ENCODE data around the gene SNX9. TPM values are rescaled to one million over a fixed set of nuclear protein-coding genes. Genes with fewer than 3 reads are reported as not detected.
"Not testable (repeated sequence)": the region's sequence is repeated elsewhere in the genome, so short reads cannot be mapped to it uniquely, and the experiment has no call there.

The SNX9 gene
- total and polyA plus RNA-seq, 3 donors from 2014 or later = 26.0 to 32.6 (median 30.1) TPM

DNA sequence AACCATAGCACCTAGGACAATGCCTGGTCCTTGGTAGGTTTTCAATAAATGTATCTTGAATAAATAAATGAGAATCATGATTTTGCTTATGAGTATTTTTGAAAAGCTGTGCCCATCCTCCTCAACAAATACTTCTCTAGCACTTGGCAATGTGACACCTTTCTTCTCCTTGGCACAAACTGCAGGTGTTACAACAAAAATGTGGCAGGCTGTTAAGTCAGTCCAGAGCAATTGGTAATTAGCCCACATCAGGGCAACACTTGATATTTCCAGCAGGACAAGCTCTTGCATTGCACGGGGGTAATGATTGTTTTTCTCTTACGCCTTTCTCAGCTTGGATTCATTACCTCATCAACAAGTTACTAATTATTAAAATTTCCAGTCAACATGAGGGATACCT, 31.6 kb upstream of the SNX9 start:
- TF ChIP-seq, protein P1, sequence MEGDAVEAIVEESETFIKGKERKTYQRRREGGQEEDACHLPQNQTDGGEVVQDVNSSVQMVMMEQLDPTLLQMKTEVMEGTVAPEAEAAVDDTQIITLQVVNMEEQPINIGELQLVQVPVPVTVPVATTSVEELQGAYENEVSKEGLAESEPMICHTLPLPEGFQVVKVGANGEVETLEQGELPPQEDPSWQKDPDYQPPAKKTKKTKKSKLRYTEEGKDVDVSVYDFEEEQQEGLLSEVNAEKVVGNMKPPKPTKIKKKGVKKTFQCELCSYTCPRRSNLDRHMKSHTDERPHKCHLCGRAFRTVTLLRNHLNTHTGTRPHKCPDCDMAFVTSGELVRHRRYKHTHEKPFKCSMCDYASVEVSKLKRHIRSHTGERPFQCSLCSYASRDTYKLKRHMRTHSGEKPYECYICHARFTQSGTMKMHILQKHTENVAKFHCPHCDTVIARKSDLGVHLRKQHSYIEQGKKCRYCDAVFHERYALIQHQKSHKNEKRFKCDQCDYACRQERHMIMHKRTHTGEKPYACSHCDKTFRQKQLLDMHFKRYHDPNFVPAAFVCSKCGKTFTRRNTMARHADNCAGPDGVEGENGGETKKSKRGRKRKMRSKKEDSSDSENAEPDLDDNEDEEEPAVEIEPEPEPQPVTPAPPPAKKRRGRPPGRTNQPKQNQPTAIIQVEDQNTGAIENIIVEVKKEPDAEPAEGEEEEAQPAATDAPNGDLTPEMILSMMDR (IDR thresholded peaks at IDR 0.05) = no peak
- TF ChIP-seq POLR2A (IDR thresholded peaks at IDR 0.05) = no peak
- 88 to 92% methylated on average over 2 of the region's 2 CpGs for WGBS, 2 donors
- intact Hi-C loops (cut with DNase I; ENCODE audit: low total_unique reads) = no loop called here
- Histone ChIP-seq H3K4me3 (no peak overlapping the region), H3K9me3 (no peaks in the 10 kb centered on the region), H3K27ac (no peak overlapping the region), H3K27me3 (no peaks in the 10 kb centered on the region), H3K4me1 (no peaks in the 10 kb centered on the region), H3K36me3 (ENCODE audit: low read depth, missing control alignments) (no peaks in the 10 kb centered on the region)
- DNase-seq = no peak

DNA sequence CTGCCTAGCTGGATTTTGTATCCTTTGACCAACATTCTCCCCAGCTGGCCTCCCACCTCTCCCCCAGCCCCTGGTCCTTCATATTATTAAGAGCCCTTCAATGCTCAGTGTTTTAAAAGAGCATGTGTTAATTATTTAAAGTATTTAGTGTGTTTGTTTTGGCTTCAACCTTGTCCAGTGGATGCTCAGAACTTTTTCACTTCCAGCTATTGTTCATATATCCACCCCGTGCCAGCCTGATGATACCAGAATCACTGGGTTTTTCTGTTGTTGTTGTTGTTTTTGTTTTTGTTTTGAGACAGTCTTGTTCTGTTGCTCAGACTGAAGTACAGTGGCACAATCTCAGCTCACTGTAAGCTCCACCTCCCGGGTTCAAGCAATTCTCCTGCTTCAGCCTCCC, 30.4 kb upstream of the SNX9 start:
- no peaks in the 10 kb centered on the region for H3K36me3 ChIP-seq (ENCODE audit: low read depth, missing control alignments)
- 77 to 89% methylated on average over 2 of the region's 2 CpGs for WGBS, 2 donors
- TF ChIP-seq, protein P1 (IDR thresholded peaks at IDR 0.05) = no peak
- no peak for TF ChIP-seq POLR2A (IDR thresholded peaks at IDR 0.05)

DNA sequence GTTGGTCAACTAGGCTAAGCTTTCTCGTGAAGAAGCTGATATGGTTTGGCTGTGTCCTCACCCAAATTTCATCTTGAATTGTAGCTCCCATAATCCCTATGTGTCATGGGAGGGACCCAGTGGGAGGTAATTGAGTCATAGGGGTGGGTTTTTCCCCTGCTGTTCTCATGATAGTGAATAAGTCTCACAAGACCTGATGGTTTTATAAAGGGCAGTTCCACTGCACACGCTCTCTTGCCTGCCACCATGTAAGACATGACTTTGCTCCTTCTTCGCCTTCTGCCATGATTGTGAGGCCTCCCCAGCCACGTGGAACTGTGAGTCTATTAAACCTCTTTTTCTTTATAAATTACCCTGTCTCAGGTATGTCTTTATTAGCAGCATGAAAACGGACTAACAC, 29.0 kb upstream of the SNX9 start:
- H3K27ac ChIP-seq; H3K4me1 ChIP-seq; DNase-seq; H3K27me3 ChIP-seq; H3K9me3 ChIP-seq; intact Hi-C loops (cut with DNase I; ENCODE audit: low total_unique reads); H3K4me3 ChIP-seq; H3K36me3 ChIP-seq (ENCODE audit: low read depth, missing control alignments): not testable (repeated sequence)
- 91 to 92% methylated on average over 5 of the region's 5 CpGs for WGBS, 2 donors

More for the DNA sequence above, 30.4 kb upstream of the SNX9 start:
- no peaks in the 10 kb centered on the region for H3K9me3 ChIP-seq
- no peaks in the 10 kb centered on the region for H3K4me1 ChIP-seq
- no peak for DNase-seq
- intact Hi-C loops (cut with DNase I; ENCODE audit: low total_unique reads) = no loop called here
- H3K4me3 ChIP-seq = no peak overlapping the region
- H3K27ac ChIP-seq = no peak overlapping the region
- no peaks in the 10 kb centered on the region for H3K27me3 ChIP-seq

DNA sequence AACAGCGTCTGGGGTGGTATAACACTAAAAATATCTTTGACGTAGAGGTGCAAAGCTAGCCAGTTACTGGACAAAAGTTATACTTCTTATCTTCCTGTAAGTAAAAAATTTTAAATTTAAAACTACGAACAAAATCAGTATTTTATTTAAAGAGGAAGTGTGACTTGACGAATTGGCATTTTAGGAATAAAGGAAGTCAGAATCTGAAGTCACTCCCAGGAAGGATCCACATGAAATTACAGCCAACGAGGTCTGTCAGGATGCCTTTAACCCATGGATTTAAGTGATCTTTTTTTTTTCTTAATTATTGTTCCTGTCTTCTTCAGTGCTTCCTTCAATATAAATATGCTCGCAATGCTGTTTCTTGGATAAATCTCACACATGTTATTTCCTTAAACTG, 27.2 kb upstream of the SNX9 start:
- Histone ChIP-seq H3K36me3 (ENCODE audit: low read depth, missing control alignments) (no peaks in the 10 kb centered on the region), H3K4me3 (no peak overlapping the region), H3K9me3 (no peaks in the 10 kb centered on the region), H3K27me3 (no peaks in the 10 kb centered on the region), H3K27ac (no peak overlapping the region), H3K4me1 (no peaks in the 10 kb centered on the region)
- 80 to 81% methylated on average over 6 of the region's 6 CpGs for WGBS, 2 donors
- no peak for DNase-seq
- TF ChIP-seq POLR2A (IDR thresholded peaks at IDR 0.05) = no peak
- TF ChIP-seq, protein P1 (IDR thresholded peaks at IDR 0.05) = no peak
- intact Hi-C loops (cut with DNase I; ENCODE audit: low total_unique reads) = no loop called here

DNA sequence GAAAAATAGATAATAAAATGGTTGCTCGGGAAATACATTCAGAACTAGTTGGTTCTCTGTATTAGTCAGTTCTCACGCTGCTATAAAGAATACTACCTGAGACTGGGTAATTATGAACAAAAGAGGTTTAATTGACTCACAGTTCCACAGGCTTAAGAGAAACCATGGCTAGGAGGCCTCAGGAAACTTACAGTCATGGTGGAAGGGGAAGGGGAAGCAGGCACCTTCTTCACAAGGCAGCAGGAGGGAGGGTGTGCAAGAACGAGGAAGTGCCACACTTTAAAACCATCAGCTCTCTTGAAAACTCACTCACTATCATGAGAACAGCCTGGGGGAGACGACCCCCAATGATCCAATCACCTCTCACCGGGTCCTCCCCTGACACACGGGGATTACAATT, 24.2 kb upstream of the SNX9 start:
- no peak overlapping the region for H3K27ac ChIP-seq
- TF ChIP-seq, protein P1 (IDR thresholded peaks at IDR 0.05) = no peak
- no peak for TF ChIP-seq POLR2A (IDR thresholded peaks at IDR 0.05)
- H3K4me3 ChIP-seq = no peak overlapping the region
- no peaks in the 10 kb centered on the region for H3K9me3 ChIP-seq
- 77 to 92% methylated on average over 6 of the region's 6 CpGs for WGBS, 2 donors
- H3K36me3 ChIP-seq (ENCODE audit: low read depth, missing control alignments) = no peaks in the 10 kb centered on the region
- no peaks in the 10 kb centered on the region for H3K27me3 ChIP-seq
- DNase-seq = no peak
- no peaks in the 10 kb centered on the region for H3K4me1 ChIP-seq
- intact Hi-C loops (cut with DNase I; ENCODE audit: low total_unique reads) = no loop called here

DNA sequence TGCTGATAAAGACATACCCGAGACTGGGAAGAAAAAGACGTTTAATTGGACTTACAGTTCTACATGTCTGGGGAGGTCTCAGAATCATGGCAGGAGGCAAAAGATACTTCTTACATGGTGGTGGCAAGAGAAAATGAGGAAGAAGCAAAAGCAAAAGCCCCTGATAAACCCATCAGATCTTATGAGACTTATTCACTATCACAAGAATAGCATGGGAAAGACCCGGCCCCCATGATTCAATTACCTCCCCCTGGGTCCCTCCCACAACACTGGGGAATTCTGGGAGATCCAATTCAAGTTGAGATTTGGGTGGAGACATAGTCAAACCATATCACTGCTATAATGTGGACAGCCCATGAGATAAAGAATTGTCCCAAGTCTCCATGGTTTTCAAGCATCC, 23.5 kb upstream of the SNX9 start:
- H3K27ac ChIP-seq; H3K9me3 ChIP-seq; H3K4me1 ChIP-seq; H3K36me3 ChIP-seq (ENCODE audit: low read depth, missing control alignments); H3K4me3 ChIP-seq; intact Hi-C loops (cut with DNase I; ENCODE audit: low total_unique reads); H3K27me3 ChIP-seq; DNase-seq: not testable (repeated sequence)
- 80 to 81% methylated on average over 3 of the region's 3 CpGs for WGBS, 2 donors
